Keratinocyte (primary cell): Measurements from ENCODE around the gene LCTL.
"Not testable (repeated sequence)": the region's sequence is repeated elsewhere in the genome, so short reads cannot be mapped to it uniquely, and the experiment has no call there.

Source experiments
- EZH2 ChIP-seq: IDR thresholded peaks from one replicate; pipeline ENCODE4 v1.6.1; 2012; ENCODE audit warnings: inconsistent platforms, mild to moderate bottlenecking, low read length, moderate library complexity
- TF ChIP-seq, protein P1 (sequence below), 3 experiments: IDR thresholded peaks in 1 of 3; conservative IDR thresholded peaks in 1 of 3; optimal IDR thresholded peaks in 1 of 3; 2 replicates in 2 of 3; 3 replicates in 1 of 3; pipeline versions ENCODE3 to v1.5.1; 2011; ENCODE audit warnings: low read length in 3 of 3, mild to moderate bottlenecking in 3 of 3, moderate library complexity in 2 of 3, control low read depth in 1 of 3, inconsistent platforms in 1 of 3; ENCODE audit not compliant: insufficient read depth in 2 of 3; ENCODE audit errors: extremely low read depth in 1 of 3

- TF ChIP-seq, protein P1, sequence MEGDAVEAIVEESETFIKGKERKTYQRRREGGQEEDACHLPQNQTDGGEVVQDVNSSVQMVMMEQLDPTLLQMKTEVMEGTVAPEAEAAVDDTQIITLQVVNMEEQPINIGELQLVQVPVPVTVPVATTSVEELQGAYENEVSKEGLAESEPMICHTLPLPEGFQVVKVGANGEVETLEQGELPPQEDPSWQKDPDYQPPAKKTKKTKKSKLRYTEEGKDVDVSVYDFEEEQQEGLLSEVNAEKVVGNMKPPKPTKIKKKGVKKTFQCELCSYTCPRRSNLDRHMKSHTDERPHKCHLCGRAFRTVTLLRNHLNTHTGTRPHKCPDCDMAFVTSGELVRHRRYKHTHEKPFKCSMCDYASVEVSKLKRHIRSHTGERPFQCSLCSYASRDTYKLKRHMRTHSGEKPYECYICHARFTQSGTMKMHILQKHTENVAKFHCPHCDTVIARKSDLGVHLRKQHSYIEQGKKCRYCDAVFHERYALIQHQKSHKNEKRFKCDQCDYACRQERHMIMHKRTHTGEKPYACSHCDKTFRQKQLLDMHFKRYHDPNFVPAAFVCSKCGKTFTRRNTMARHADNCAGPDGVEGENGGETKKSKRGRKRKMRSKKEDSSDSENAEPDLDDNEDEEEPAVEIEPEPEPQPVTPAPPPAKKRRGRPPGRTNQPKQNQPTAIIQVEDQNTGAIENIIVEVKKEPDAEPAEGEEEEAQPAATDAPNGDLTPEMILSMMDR (optimal IDR thresholded peaks at IDR 0.05 in 1 of 3, IDR thresholded peaks at IDR 0.05 in 1 of 3, conservative IDR thresholded peaks at IDR 0.05 in 1 of 3; ENCODE audit: extremely low read depth in 1 of 3, insufficient read depth in 2 of 3, low read length in 3 of 3): not testable (repeated sequence)
- TF ChIP-seq EZH2: not testable (repeated sequence)
Observed at GRCh38 chr15:66589429-66589828, 23.6 kb upstream of the LCTL start.
